Dendritic cell treated with granulocyte-macrophage colony-stimulating factor and Interleukin-4, amounts not matched to agents 40 ng/mL and 50 ng/mL, for 4 days (primary cell): ENCODE results near the gene KCNIP3.
"Not testable (repeated sequence)": the region's sequence is repeated elsewhere in the genome, so short reads cannot be mapped to it uniquely, and the experiment has no call there.

Experiments used
- H3K27ac Mint-ChIP-seq: one replicate; pipeline ENCODE4 v1.8.0; 2022; ENCODE audit warnings: mild to moderate bottlenecking, mixed read lengths
- H3K27me3 Mint-ChIP-seq: one replicate; pipeline ENCODE4 v1.8.0; 2022; ENCODE audit warnings: mild to moderate bottlenecking, mixed read lengths
- H3K36me3 Mint-ChIP-seq: one replicate; pipeline ENCODE4 v1.8.0; 2022; ENCODE audit warnings: low read depth, mixed read lengths
- H3K4me1 Mint-ChIP-seq: one replicate; pipeline ENCODE4 v1.8.0; 2022; ENCODE audit warnings: low read depth, mixed read lengths
- H3K4me3 Mint-ChIP-seq: one replicate; pipeline ENCODE4 v1.8.0; 2022; ENCODE audit warnings: mild to moderate bottlenecking, moderate library complexity, mixed read lengths
- H3K9me3 Mint-ChIP-seq: one replicate; pipeline ENCODE4 v1.8.0; 2022; ENCODE audit warnings: mixed read lengths
- intact Hi-C: fragments of 100-400 bp; cut with micrococcal nuclease; formaldehyde crosslinking; loops from one replicate; pipeline ENCODE4 v1.15.0; 2022

KCNIP3 gene

DNA sequence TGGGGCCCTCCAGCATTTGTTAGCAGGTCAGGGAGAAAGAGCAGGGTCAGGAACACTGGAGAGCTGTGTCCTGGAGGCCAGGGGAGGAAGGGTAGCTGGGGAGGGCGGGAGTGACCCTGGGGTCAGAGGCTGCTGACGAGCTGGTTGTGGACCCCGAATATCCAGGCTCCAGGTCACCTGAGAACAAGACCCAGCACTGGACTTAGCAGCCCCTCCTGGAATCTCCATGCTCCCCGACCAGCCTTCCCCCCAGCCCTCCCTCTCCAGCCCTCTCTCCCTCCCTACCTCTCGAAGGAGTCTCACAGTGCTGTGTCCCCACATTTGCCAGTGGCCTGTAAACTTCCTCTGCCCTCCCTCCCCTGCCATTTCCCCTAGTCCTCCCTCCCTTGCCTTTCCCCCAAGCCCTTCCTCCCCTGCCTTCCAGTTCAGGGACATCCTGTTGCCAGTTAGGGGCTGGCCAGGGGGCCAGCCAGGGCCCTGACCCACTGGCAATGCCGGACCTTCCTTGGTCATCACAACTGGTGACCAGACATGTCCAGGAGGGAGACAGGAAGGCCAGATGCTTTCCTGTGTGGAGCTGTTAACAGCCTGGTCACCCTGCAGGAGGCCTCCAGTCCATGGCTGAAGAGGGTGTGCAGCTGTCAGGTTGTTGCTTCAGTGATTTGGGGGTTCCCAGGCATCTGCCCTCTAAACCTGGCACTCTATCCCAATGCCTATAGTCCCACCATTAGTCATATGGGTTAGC is 55.3 kb downstream of the KCNIP3 start:
- Mint-ChIP-seq H3K27me3 (peaks cover 22% of the 10 kb centered on the region), H3K4me1 (no peaks in the 10 kb centered on the region), H3K27ac (no peak overlapping the region), H3K4me3 (no peak overlapping the region), H3K36me3 (no peaks in the 10 kb centered on the region), H3K9me3 (no peaks in the 10 kb centered on the region)
- intact Hi-C loops: no loop called here

DNA sequence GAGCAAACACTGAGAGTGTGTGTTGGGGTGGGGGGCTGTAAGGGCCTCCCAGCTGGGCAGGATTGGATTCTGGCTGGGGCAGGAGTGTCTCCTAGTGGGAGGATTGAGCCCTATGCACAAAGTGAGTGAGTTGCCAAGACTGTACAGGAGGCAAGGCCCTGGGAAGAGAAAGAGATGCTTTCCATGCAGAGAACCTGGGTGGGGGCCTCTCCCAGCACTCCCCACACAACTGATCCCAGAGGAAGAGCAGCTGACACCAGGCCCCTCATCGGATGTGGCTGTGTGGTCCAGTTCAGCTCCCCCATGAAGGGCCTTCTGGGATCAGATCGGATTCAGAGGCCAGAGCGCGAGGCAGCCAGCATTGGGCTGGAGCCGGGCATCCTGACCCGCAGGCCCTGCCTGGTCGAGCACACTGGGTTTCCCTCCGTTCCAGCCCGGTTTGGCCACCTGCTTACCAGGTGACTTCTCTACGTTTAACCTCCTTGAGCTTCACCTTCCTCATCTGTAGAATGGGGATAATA is 56.0 kb downstream of the KCNIP3 start:
- peaks cover 17% of the 10 kb centered on the region for H3K27me3 Mint-ChIP-seq
- no peak overlapping the region for H3K27ac Mint-ChIP-seq
- intact Hi-C loops: no loop called here
- no peaks in the 10 kb centered on the region for H3K4me1 Mint-ChIP-seq
- H3K4me3 Mint-ChIP-seq: no peak overlapping the region
- no peaks in the 10 kb centered on the region for H3K9me3 Mint-ChIP-seq
- no peaks in the 10 kb centered on the region for H3K36me3 Mint-ChIP-seq

GRCh38 chr2:95353613-95354468 is 56.7 kb downstream of the KCNIP3 start:
- no peaks in the 10 kb centered on the region for H3K9me3 Mint-ChIP-seq
- peaks cover 11% of the 10 kb centered on the region for H3K27me3 Mint-ChIP-seq
- no peak overlapping the region for H3K4me3 Mint-ChIP-seq
- H3K36me3 Mint-ChIP-seq: no peaks in the 10 kb centered on the region
- intact Hi-C loops: no loop called here
- H3K27ac Mint-ChIP-seq: no peak overlapping the region
- no peaks in the 10 kb centered on the region for H3K4me1 Mint-ChIP-seq

DNA sequence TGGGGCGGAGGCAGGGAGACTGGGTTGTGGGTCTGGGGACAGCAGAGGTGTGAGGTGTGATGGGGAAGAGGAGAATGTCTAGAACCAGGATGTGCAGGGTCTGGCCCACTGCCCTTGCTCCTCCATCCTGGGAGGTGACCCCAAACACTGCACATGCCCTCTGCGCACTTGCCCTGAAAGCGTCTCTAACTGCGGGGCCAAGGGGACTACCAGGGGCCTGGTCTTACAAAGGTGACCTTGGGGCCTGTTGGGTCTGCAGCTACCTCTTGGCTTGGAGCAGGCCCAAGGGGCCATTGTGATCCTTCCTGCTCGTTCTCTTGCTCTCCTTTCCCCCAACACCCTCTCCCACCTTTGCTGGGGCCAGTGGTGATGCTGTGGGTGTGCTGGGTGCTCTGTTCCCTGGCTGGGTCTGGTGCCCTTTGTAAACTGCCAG is 57.3 kb downstream of the KCNIP3 start:
- Mint-ChIP-seq H3K4me1 (no peaks in the 10 kb centered on the region), H3K4me3 (no peak overlapping the region), H3K27ac (no peak overlapping the region), H3K9me3 (no peaks in the 10 kb centered on the region), H3K27me3 (peaks cover 7% of the 10 kb centered on the region), H3K36me3 (no peaks in the 10 kb centered on the region)
- intact Hi-C loops: no loop called here

- Mint-ChIP-seq H3K27me3 (peaks cover 7% of the 10 kb centered on the region), H3K27ac (no peak overlapping the region), H3K9me3 (no peaks in the 10 kb centered on the region), H3K4me3 (no peak overlapping the region), H3K4me1 (no peaks in the 10 kb centered on the region), H3K36me3 (no peaks in the 10 kb centered on the region)
- intact Hi-C loops: no loop called here
Observed at GRCh38 chr2:95354925-95355324, 57.8 kb downstream of the KCNIP3 start.

DNA sequence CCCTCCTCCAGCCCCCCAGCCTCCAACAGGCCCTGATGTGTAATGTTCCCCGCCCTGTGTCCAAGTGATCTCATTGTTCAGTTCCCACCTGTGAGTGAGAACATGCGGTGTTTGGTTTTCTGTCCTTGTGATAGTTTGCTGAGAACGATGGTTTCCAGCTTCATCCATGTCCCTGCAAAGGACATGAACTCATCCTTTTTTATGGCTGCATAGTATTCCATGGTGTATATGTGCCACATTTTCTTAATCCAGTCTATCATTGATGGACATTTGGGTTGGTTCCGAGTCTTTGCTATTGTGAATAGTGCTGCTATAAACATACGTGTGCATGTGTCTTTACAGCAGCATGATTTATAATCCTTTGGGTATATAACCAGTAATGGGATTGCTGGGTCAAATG is 58.3 kb downstream of the KCNIP3 start:
- H3K27me3 Mint-ChIP-seq, H3K9me3 Mint-ChIP-seq, H3K36me3 Mint-ChIP-seq, intact Hi-C loops, H3K27ac Mint-ChIP-seq, H3K4me1 Mint-ChIP-seq, H3K4me3 Mint-ChIP-seq: not testable (repeated sequence)

- H3K27ac Mint-ChIP-seq: no peak overlapping the region
- no peaks in the 10 kb centered on the region for H3K36me3 Mint-ChIP-seq
- peaks cover 4% of the 10 kb centered on the region for H3K27me3 Mint-ChIP-seq
- intact Hi-C loops: no loop called here
- no peak overlapping the region for H3K4me3 Mint-ChIP-seq
- no peaks in the 10 kb centered on the region for H3K9me3 Mint-ChIP-seq
- no peaks in the 10 kb centered on the region for H3K4me1 Mint-ChIP-seq
Observed at GRCh38 chr2:95356821-95357700, 59.9 kb downstream of the KCNIP3 start.

GRCh38 chr2:95357717-95358280 is 60.7 kb downstream of the KCNIP3 start:
- no peaks in the 10 kb centered on the region for H3K9me3 Mint-ChIP-seq
- no peaks in the 10 kb centered on the region for H3K4me1 Mint-ChIP-seq
- H3K27me3 Mint-ChIP-seq: peaks cover 4% of the 10 kb centered on the region
- no peak overlapping the region for H3K4me3 Mint-ChIP-seq
- intact Hi-C loops: no loop called here
- no peak overlapping the region for H3K27ac Mint-ChIP-seq
- H3K36me3 Mint-ChIP-seq: no peaks in the 10 kb centered on the region

- no peak overlapping the region for H3K27ac Mint-ChIP-seq
- H3K4me3 Mint-ChIP-seq: no peak overlapping the region
- H3K4me1 Mint-ChIP-seq: no peaks in the 10 kb centered on the region
- peaks cover 4% of the 10 kb centered on the region for H3K27me3 Mint-ChIP-seq
- H3K36me3 Mint-ChIP-seq: no peaks in the 10 kb centered on the region
- intact Hi-C loops: no loop called here
- no peaks in the 10 kb centered on the region for H3K9me3 Mint-ChIP-seq
Observed at GRCh38 chr2:95359031-95359430, 61.9 kb downstream of the KCNIP3 start.

- Mint-ChIP-seq H3K27me3 (peaks cover 4% of the 10 kb centered on the region), H3K9me3 (no peaks in the 10 kb centered on the region), H3K4me3 (no peak overlapping the region), H3K4me1 (no peaks in the 10 kb centered on the region), H3K27ac (no peak overlapping the region), H3K36me3 (no peaks in the 10 kb centered on the region)
- intact Hi-C loops: no loop called here
Observed at GRCh38 chr2:95359501-95359930, 62.4 kb downstream of the KCNIP3 start.

DNA sequence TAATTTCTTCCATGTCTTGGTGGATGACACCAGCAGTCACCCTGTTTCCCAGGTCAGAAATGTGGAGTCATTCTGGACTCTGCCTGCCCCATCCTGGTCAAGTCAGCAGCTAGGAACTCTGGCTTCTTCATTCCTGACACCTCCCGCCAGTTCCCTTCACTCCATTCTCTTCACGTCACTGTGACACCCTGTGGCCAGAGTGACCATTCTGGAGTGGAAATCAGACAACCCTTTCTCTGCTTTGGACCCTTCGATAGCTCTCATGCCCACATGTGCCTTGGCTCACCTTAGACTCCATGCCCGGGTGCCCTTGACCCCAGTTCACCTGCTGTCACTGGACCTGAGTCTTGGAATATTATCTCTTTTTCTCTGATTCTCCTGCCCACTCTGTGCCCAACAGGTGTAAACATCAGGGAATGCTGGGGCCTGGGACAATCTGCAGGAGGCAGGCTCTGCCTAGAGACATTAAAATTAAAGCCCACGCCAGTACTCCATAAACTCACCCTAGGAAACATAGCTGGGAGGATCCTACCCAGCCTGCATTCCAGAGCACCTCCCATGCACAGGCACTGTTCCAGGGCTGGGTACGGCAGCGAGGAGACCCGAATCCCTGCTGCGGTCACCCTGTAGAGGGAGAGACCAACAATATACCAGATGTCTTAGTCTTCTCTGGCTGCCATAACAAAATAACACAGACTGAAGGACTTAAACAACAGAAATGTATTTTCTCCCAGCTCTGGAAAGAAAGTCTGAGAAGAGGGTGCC is 64.3 kb downstream of the KCNIP3 start:
- intact Hi-C loops: no loop called here
- Mint-ChIP-seq H3K4me1 (no peaks in the 10 kb centered on the region), H3K27ac (no peak overlapping the region), H3K27me3 (peaks cover 2% of the 10 kb centered on the region), H3K4me3 (no peak overlapping the region), H3K36me3 (no peaks in the 10 kb centered on the region), H3K9me3 (no peaks in the 10 kb centered on the region)

DNA sequence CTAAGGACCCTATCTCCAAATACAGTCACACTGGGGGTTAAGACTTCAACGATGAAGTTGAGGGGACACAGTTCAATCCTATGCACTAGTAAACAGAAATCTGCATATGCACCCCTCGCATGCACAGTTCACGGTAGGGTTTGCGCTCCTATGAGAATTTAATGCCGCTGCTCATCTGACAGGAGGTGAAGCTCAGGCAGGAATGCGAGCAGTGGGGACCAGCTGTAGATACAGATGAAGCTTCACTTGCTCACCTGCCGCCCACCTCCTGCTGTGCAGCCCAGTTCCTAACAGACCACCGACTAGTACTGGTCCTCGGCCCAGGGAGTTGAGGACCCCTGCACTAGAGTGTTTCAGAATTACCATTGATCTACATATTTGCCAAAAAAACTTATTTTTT is 65.3 kb downstream of the KCNIP3 start:
- no peak overlapping the region for H3K4me3 Mint-ChIP-seq
- no peaks in the 10 kb centered on the region for H3K4me1 Mint-ChIP-seq
- no peak overlapping the region for H3K27ac Mint-ChIP-seq
- H3K27me3 Mint-ChIP-seq: peaks cover 2% of the 10 kb centered on the region
- intact Hi-C loops: no loop called here
- no peaks in the 10 kb centered on the region for H3K36me3 Mint-ChIP-seq
- H3K9me3 Mint-ChIP-seq: no peaks in the 10 kb centered on the region

GRCh38 chr2:95366514-95366913 is 69.4 kb downstream of the KCNIP3 start:
- intact Hi-C loops: no loop called here
- no peaks in the 10 kb centered on the region for H3K36me3 Mint-ChIP-seq
- no peaks in the 10 kb centered on the region for H3K4me1 Mint-ChIP-seq
- no peak overlapping the region for H3K4me3 Mint-ChIP-seq
- H3K9me3 Mint-ChIP-seq: no peaks in the 10 kb centered on the region
- H3K27me3 Mint-ChIP-seq: peaks cover 2% of the 10 kb centered on the region
- no peak overlapping the region for H3K27ac Mint-ChIP-seq
